HG02840 (cell line): ENCODE data around the gene KLHL29.

ENCODE experiments used
- ATAC-seq: cut with Tn5 transposase; IDR thresholded peaks from one replicate; pipeline ENCODE4 v1.9.1; 2021; ENCODE audit warnings: mild to moderate bottlenecking, moderate library complexity, moderate number of reproducible peaks; ENCODE audit not compliant: unreplicated experiment, low FRiP score

Gene KLHL29

GRCh38 chr2:23620841-23621341 is 235.9 kb downstream of the KLHL29 start:
- ATAC-seq, result no peak

- ATAC-seq, result no peak
These were observed 236.6 kb downstream of the KLHL29 start for GRCh38 chr2:23621616-23622015.

GRCh38 chr2:23622466-23622865 is 237.5 kb downstream of the KLHL29 start:
- ATAC-seq, result no peak

- no peak for ATAC-seq
These were observed 238.1 kb downstream of the KLHL29 start for GRCh38 chr2:23622966-23623675.

- no peak for ATAC-seq
These were observed 239.4 kb downstream of the KLHL29 start for GRCh38 chr2:23624378-23624777.

- ATAC-seq, result no peak
These were observed 239.9 kb downstream of the KLHL29 start for GRCh38 chr2:23624915-23625314.

- ATAC-seq, result no peak
These were observed 240.7 kb downstream of the KLHL29 start for GRCh38 chr2:23625726-23626125.

- ATAC-seq, result no peak
These were observed 241.8 kb downstream of the KLHL29 start for GRCh38 chr2:23626701-23627230.

GRCh38 chr2:23627236-23628009 is 242.4 kb downstream of the KLHL29 start:
- ATAC-seq, result no peak

GRCh38 chr2:23628926-23629771 is 244.2 kb downstream of the KLHL29 start:
- no peak for ATAC-seq

- no peak for ATAC-seq
These were observed 244.9 kb downstream of the KLHL29 start for GRCh38 chr2:23629772-23630480.

GRCh38 chr2:23630961-23631360 is 246.0 kb downstream of the KLHL29 start:
- no peak for ATAC-seq

GRCh38 chr2:23631389-23631788 is 246.4 kb downstream of the KLHL29 start:
- no peak for ATAC-seq

- ATAC-seq, result no peak
These were observed 247.4 kb downstream of the KLHL29 start for GRCh38 chr2:23632386-23632785.

- no peak for ATAC-seq
These were observed 247.9 kb downstream of the KLHL29 start for GRCh38 chr2:23632831-23633395.

- no peak for ATAC-seq
These were observed 249.0 kb downstream of the KLHL29 start for GRCh38 chr2:23633966-23634365.

- no peak for ATAC-seq
These were observed 250.7 kb downstream of the KLHL29 start for GRCh38 chr2:23635442-23636340.

GRCh38 chr2:23636426-23636825 is 251.4 kb downstream of the KLHL29 start:
- no peak for ATAC-seq
